ENCODE results near the gene IKZF4. TPM values are rescaled to one million over a fixed set of nuclear protein-coding genes. Genes with fewer than 3 reads are reported as not detected.
"Not testable (repeated sequence)": the region's sequence is repeated elsewhere in the genome, so short reads cannot be mapped to it uniquely, and the experiment has no call there.

Gene IKZF4
- polyA plus RNA-seq, 1 experiment, result 3.9 TPM

DNA sequence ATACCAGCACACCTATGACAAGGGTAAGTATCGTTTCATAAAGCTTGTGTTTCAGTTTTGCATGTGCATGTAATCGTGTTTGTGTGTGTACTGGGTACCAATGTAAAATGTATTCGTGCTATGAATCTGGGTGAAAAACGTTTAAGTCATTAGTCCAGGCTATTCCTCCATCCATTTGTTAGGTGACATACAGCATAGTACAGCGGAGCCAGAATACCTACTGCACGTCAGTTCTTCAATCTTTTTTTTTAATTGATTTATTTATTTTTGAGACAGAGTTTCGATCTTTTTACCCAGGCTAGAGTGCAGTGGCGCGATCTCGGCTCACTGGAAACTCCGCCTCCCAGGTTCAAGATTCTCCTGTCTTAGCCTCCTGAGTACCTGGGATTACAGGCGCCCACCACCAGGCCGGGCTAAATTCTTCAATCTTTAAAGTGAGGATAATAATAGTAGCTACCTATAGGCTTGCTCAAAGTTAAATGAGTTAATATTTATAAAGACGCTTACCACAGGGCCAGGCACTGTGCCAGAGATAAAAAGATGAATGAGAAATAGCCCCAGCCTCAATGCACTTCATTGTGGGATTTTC, 20.2 kb downstream of the IKZF4 start:
- ChIA-PET POLR2A (interaction anchor here (0.9 to 1.1 kb wide), 2 partner anchors 16 to 63 kb away, joined by 3 to 4 read pairs; partner anchors contain the start of gene PA2G4), CTCF (interaction anchor here (0.6 to 5.0 kb wide), 9 partner anchors 12 to 303 kb away, joined by 3 to 28 read pairs (median 4); partner anchors contain the start of gene RAB5B)
- no peak for TF ChIP-seq CTCF (IDR thresholded peaks at IDR 0.05; ENCODE audit: low read depth, low read length)
- Histone ChIP-seq H3K27me3 (ENCODE audit: control insufficient read depth, insufficient read depth, low read length) (no peaks in the 10 kb centered on the region), H3K4me3 (ENCODE audit: low read depth, low read length) (peak overlapping the region; percentile 92), H3K27ac (ENCODE audit: low read depth, low read length) (peak overlapping the region; percentile 61), H3K9me3 (ENCODE audit: control insufficient read depth, insufficient read depth, low read length) (no peaks in the 10 kb centered on the region)
- DNase-seq (ENCODE audit: low read depth, low spot score), result no peak

- Histone ChIP-seq H3K4me3 (ENCODE audit: low read depth, low read length) (peak within 1 kb of the TSS; percentile 92), H3K9me3 (ENCODE audit: control insufficient read depth, insufficient read depth, low read length) (no peaks in the 10 kb centered on the region), H3K27me3 (ENCODE audit: control insufficient read depth, insufficient read depth, low read length) (no peaks in the 10 kb centered on the region), H3K27ac (ENCODE audit: low read depth, low read length) (peak within 1 kb of the TSS; percentile 92)
- peak; percentile 99 for DNase-seq (ENCODE audit: low read depth, low spot score)
- ChIA-PET POLR2A (interaction anchor here (1.1 kb wide), 1 partner anchor 63 kb away, joined by 4 read pairs; the partner anchor contains the start of gene PA2G4), CTCF (interaction anchor here (0.6 to 5.0 kb wide), 3 partner anchors 12 to 148 kb away, joined by 4 to 28 read pairs (median 20); no protein-coding TSS in a partner anchor)
- peak; percentile 46 for TF ChIP-seq CTCF (IDR thresholded peaks at IDR 0.05; ENCODE audit: low read depth, low read length)
These were observed 20.9 kb downstream of the IKZF4 start, which contains the start of gene RPS26 for GRCh38 chr12:56041552-56042429. TSS of gene RPS26 (plus strand) at chr12:56041918. CDS start at chr12:56042167, 249 bp downstream.

GRCh38 chr12:56042430-56042813, 21.6 kb downstream of the IKZF4 start:
- H3K4me3 ChIP-seq (ENCODE audit: low read depth, low read length), result peak overlapping the region; percentile 92
- H3K27me3 ChIP-seq (ENCODE audit: control insufficient read depth, insufficient read depth, low read length); DNase-seq (ENCODE audit: low read depth, low spot score); CTCF ChIA-PET; H3K9me3 ChIP-seq (ENCODE audit: control insufficient read depth, insufficient read depth, low read length); H3K27ac ChIP-seq (ENCODE audit: low read depth, low read length); POLR2A ChIA-PET: not testable (repeated sequence)

DNA sequence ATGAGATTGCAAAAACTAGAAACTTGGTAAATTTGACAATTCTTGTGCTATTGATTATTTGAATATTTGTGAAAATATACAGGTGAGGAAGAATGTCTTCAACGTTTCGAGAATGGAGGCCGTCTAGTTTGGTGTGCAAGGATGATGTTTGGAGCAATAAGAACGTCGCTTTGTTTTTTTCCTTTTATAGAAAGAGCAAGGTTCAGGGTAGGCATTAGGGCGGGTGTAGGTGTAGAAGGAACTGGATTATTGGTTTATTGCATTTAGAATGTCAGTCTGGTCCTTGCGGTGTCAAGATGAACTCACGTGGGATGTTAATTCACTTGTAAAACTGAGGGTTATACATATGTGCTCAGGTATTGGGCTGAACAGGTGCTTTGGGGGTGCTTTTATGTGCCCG, 22.0 kb downstream of the IKZF4 start:
- Histone ChIP-seq H3K9me3 (ENCODE audit: control insufficient read depth, insufficient read depth, low read length) (no peaks in the 10 kb centered on the region), H3K27ac (ENCODE audit: low read depth, low read length) (no peak overlapping the region), H3K4me3 (ENCODE audit: low read depth, low read length) (peak overlapping the region; percentile 92), H3K27me3 (ENCODE audit: control insufficient read depth, insufficient read depth, low read length) (no peaks in the 10 kb centered on the region)
- POLR2A ChIA-PET, result no interaction called here
- no peak for TF ChIP-seq CTCF (IDR thresholded peaks at IDR 0.05; ENCODE audit: low read depth, low read length)
- CTCF ChIA-PET, result no interaction called here
- no peak for DNase-seq (ENCODE audit: low read depth, low spot score)

GRCh38 chr12:56046027-56046780, 25.4 kb downstream of the IKZF4 start:
- DNase-seq (ENCODE audit: low read depth, low spot score), result no peak
- no peak overlapping the region for H3K4me3 ChIP-seq (ENCODE audit: low read depth, low read length)
- ChIA-PET CTCF (interaction anchor here (0.7 to 2.5 kb wide), 11 partner anchors 17 to 307 kb away, joined by 3 to 11 read pairs (median 3); partner anchors contain the start of genes MYL6B, SUOX and ZC3H10), POLR2A (interaction anchor here (0.8 to 2.4 kb wide), 4 partner anchors 17 to 81 kb away, joined by 4 to 17 read pairs (median 6); partner anchors contain the start of genes PA2G4 and ZC3H10)
- H3K27ac ChIP-seq (ENCODE audit: low read depth, low read length), result peak overlapping the region; percentile 52
- H3K9me3 ChIP-seq (ENCODE audit: control insufficient read depth, insufficient read depth, low read length), result no peaks in the 10 kb centered on the region
- TF ChIP-seq CTCF (IDR thresholded peaks at IDR 0.05; ENCODE audit: low read depth, low read length), result no peak
- H3K27me3 ChIP-seq (ENCODE audit: control insufficient read depth, insufficient read depth, low read length), result no peaks in the 10 kb centered on the region
